ENCODE data around the gene DNM1L. TPM values are rescaled to one million over a fixed set of nuclear protein-coding genes. Genes with fewer than 3 reads are reported as not detected.

DNM1L gene
- total RNA-seq, 2 experiments from 2014 or later: 61.1 to 102 TPM

GRCh38 chr12:32765906-32766305 lies 86.8 kb downstream of the DNM1L start:
- H3K4me2 ChIP-seq (ENCODE audit: low read length): no peak overlapping the region
- intact Hi-C loops (cut with micrococcal nuclease; ENCODE audit: unreplicated experiment): no loop called here
- ChIA-PET CTCF (ENCODE audit: unreplicated experiment) (no interaction called here), POLR2A (no interaction called here)
- no peaks in the 10 kb centered on the region for H3K36me3 ChIP-seq (ENCODE audit: insufficient read depth, low read length)
- DNase-seq (ENCODE audit: low spot score): no peak
- BruUV-seq (replicated peaks): no TSS peak
- peaks cover 12% of the 10 kb centered on the region for H3K4me1 ChIP-seq (ENCODE audit: insufficient read depth, low read length, poor library complexity, severe bottlenecking)
- no peaks in the 10 kb centered on the region for H4K20me1 ChIP-seq (ENCODE audit: insufficient read depth, low read length)
- H3K79me2 ChIP-seq (ENCODE audit: insufficient read depth, low read depth, low read length): no peaks in the 10 kb centered on the region
- no peaks in the 10 kb centered on the region for H3K9me3 ChIP-seq (ENCODE audit: low read length)
- no peak overlapping the region for H2AFZ ChIP-seq (ENCODE audit: low read length)
- H3K4me3 ChIP-seq (ENCODE audit: low read depth, low read length, poor library complexity, severe bottlenecking): no peak overlapping the region
- no peak overlapping the region for H3K27ac ChIP-seq (ENCODE audit: low read depth, low read length, poor library complexity, severe bottlenecking)
- TF ChIP-seq CTCF (conservative IDR thresholded peaks at IDR 0.05; ENCODE audit: low read length): no peak
- TF ChIP-seq EZH2phosphoT487 (IDR thresholded peaks at IDR 0.05; ENCODE audit: borderline replicate concordance, low read depth, low read length): no peak
- H3K9me2 ChIP-seq (ENCODE audit: insufficient read depth, low read length): no peaks in the 10 kb centered on the region

- no peak overlapping the region for H3K4me3 ChIP-seq (ENCODE audit: low read depth, low read length, poor library complexity, severe bottlenecking)
- CTCF ChIA-PET (ENCODE audit: unreplicated experiment): no interaction called here
- H3K9me3 ChIP-seq (ENCODE audit: low read length): no peaks in the 10 kb centered on the region
- no peak for DNase-seq (ENCODE audit: low spot score)
- H4K20me1 ChIP-seq (ENCODE audit: insufficient read depth, low read length): no peaks in the 10 kb centered on the region
- no peak for TF ChIP-seq CTCF (conservative IDR thresholded peaks at IDR 0.05; ENCODE audit: low read length)
- no peak for TF ChIP-seq EZH2phosphoT487 (IDR thresholded peaks at IDR 0.05; ENCODE audit: borderline replicate concordance, low read depth, low read length)
- no peaks in the 10 kb centered on the region for H3K9me2 ChIP-seq (ENCODE audit: insufficient read depth, low read length)
- H3K36me3 ChIP-seq (ENCODE audit: insufficient read depth, low read length): no peaks in the 10 kb centered on the region
- H3K4me1 ChIP-seq (ENCODE audit: insufficient read depth, low read length, poor library complexity, severe bottlenecking): no peaks in the 10 kb centered on the region
- no peak overlapping the region for H2AFZ ChIP-seq (ENCODE audit: low read length)
- intact Hi-C loops (cut with micrococcal nuclease; ENCODE audit: unreplicated experiment): no loop called here
- H3K4me2 ChIP-seq (ENCODE audit: low read length): no peak overlapping the region
- POLR2A ChIA-PET: no interaction called here
- H3K27ac ChIP-seq (ENCODE audit: low read depth, low read length, poor library complexity, severe bottlenecking): no peak overlapping the region
- H3K79me2 ChIP-seq (ENCODE audit: insufficient read depth, low read depth, low read length): no peaks in the 10 kb centered on the region
- no TSS peak for BruUV-seq (replicated peaks)
These were observed 89.4 kb downstream of the DNM1L start for GRCh38 chr12:32768518-32768917.

- no peaks in the 10 kb centered on the region for H4K20me1 ChIP-seq (ENCODE audit: insufficient read depth, low read length)
- H3K27ac ChIP-seq (ENCODE audit: low read depth, low read length, poor library complexity, severe bottlenecking): no peak overlapping the region
- no peak overlapping the region for H3K4me2 ChIP-seq (ENCODE audit: low read length)
- H3K4me1 ChIP-seq (ENCODE audit: insufficient read depth, low read length, poor library complexity, severe bottlenecking): no peaks in the 10 kb centered on the region
- POLR2A ChIA-PET: interaction anchor here (0.6 kb wide), 1 partner anchor 1239 kb away, joined by 5 read pairs; no protein-coding TSS in a partner anchor
- no peaks in the 10 kb centered on the region for H3K79me2 ChIP-seq (ENCODE audit: insufficient read depth, low read depth, low read length)
- H3K4me3 ChIP-seq (ENCODE audit: low read depth, low read length, poor library complexity, severe bottlenecking): no peak overlapping the region
- H3K36me3 ChIP-seq (ENCODE audit: insufficient read depth, low read length): no peaks in the 10 kb centered on the region
- no peak for DNase-seq (ENCODE audit: low spot score)
- no peaks in the 10 kb centered on the region for H3K9me2 ChIP-seq (ENCODE audit: insufficient read depth, low read length)
- CTCF ChIA-PET (ENCODE audit: unreplicated experiment): no interaction called here
- no peak overlapping the region for H2AFZ ChIP-seq (ENCODE audit: low read length)
- no peak for TF ChIP-seq CTCF (conservative IDR thresholded peaks at IDR 0.05; ENCODE audit: low read length)
- TF ChIP-seq EZH2phosphoT487 (IDR thresholded peaks at IDR 0.05; ENCODE audit: borderline replicate concordance, low read depth, low read length): no peak
- no peaks in the 10 kb centered on the region for H3K9me3 ChIP-seq (ENCODE audit: low read length)
- BruUV-seq (replicated peaks): no TSS peak
- intact Hi-C loops (cut with micrococcal nuclease; ENCODE audit: unreplicated experiment): no loop called here
These were observed 91.0 kb downstream of the DNM1L start for GRCh38 chr12:32770141-32770540.

All from OCI-LY7 (cell line).